HCT116 (cell line): ENCODE measurements around the gene SPACA9. TPM values are rescaled to one million over a fixed set of nuclear protein-coding genes. Genes with fewer than 3 reads are reported as not detected.

Source experiments
- ATAC-seq: fragments of 200-7000 bp; cut with Tn5 transposase; 2 replicates; pipeline ENCODE4 v1.9.1; 2020; ENCODE audit warnings: mild to moderate bottlenecking, moderate library complexity
- BruUV-seq: library from RNA; stranded (reverse); fragments of 400-500 nt; replicated peaks from 2 replicates; lab custom pipeline; 2021; lab: Mats Ljungman, UMichigan
- CTCF ChIA-PET: fragments of 300-600 bp; sonication (Branson Sonifier 250); formaldehyde crosslinking; loops from one replicate; lab custom pipeline; 2021; ENCODE audit warnings: antibody characterized with exemption; lab: Charles Lee
- POLR2A ChIA-PET: fragments of 300-600, 350-600 bp; sonication (Branson Sonifier 250); formaldehyde crosslinking; loops from one replicate; lab custom pipeline; 2021; ENCODE audit warnings: antibody characterized with exemption; lab: Charles Lee
- RAD21 ChIA-PET, 2 experiments: fragments of 300-600 bp; sonication (Branson Sonifier 250); formaldehyde crosslinking; loops; one replicate each; lab custom pipeline; 2023; ENCODE audit warnings: low total read pairs in 2 of 2; ENCODE audit not compliant: uncharacterized antibody in 2 of 2, unreplicated experiment in 2 of 2, low non-redundant PET in 1 of 2; lab: Charles Lee
- DNase-seq: peaks from one replicate; pipeline ENCODE4 v3.0.0-alpha.2; 2010; ENCODE audit warnings: low read depth, low spot score
- H2AFZ ChIP-seq: fragments of 200-600 bp; shearing (Covaris generic), sonication (generic); 2 replicates; pipeline ENCODE4 v1.6.1; 2017; ENCODE audit warnings: low read depth, mixed run types, mixed read lengths, antibody characterized with exemption, low read length; ENCODE audit not compliant: poor library complexity, severe bottlenecking
- H3K27ac ChIP-seq: 2 replicates; pipeline ENCODE4 v1.5.1; 2012; ENCODE audit warnings: low read depth, low read length
- H3K27me3 ChIP-seq: fragments of 200-600 bp; sonication (generic); 2 replicates; pipeline ENCODE4 v1.6.1; 2016; ENCODE audit warnings: mixed run types, low read length, mixed read lengths; ENCODE audit not compliant: insufficient read depth
- H3K36me3 ChIP-seq, 2 experiments: fragments of 200-500 bp in 1 of 2; fragments of 200-600 bp in 1 of 2; sonication (Bioruptor generic) in 1 of 2; sonication (generic) in 1 of 2; 2 replicates each; pipeline versions ENCODE4 v1.5.1 to v1.6.1; 2014 to 2016; ENCODE audit warnings: low read length in 2 of 2, inconsistent platforms in 1 of 2, mixed read lengths in 1 of 2, mixed run types in 1 of 2; ENCODE audit not compliant: insufficient read depth in 2 of 2, control insufficient read depth in 1 of 2
- H3K4me1 ChIP-seq, 2 experiments: fragments of 200-600 bp in 1 of 2; sonication (generic) in 1 of 2; 2 replicates each; pipeline versions ENCODE4 v1.5.1 to v1.6.1; 2012 to 2017; ENCODE audit warnings: low read length in 2 of 2, inconsistent platforms in 1 of 2, mild to moderate bottlenecking in 1 of 2, mixed read lengths in 1 of 2, mixed run types in 1 of 2, moderate library complexity in 1 of 2; ENCODE audit not compliant: insufficient read depth in 2 of 2, control insufficient read depth in 1 of 2
- H3K4me2 ChIP-seq: fragments of 200-600 bp; sonication (generic); 2 replicates; pipeline ENCODE4 v1.6.1; 2017; ENCODE audit warnings: mixed run types, low read length, mixed read lengths
- H3K4me3 ChIP-seq, 2 experiments: fragments of 200-600 bp in 1 of 2; sonication (generic) in 1 of 2; replicated peaks in 1 of 2; 2 replicates each; pipeline ENCODE4 v1.5.1; 2011 to 2016; ENCODE audit warnings: low read length in 2 of 2, control low read depth in 1 of 2, low read depth in 1 of 2, mild to moderate bottlenecking in 1 of 2, mixed read lengths in 1 of 2, mixed run types in 1 of 2
- H3K79me2 ChIP-seq: fragments of 200-600 bp; sonication (generic); 2 replicates; pipeline ENCODE4 v1.6.1; 2017; ENCODE audit warnings: mild to moderate bottlenecking, mixed run types, low read length, moderate library complexity, mixed read lengths; ENCODE audit not compliant: insufficient read depth
- H3K9ac ChIP-seq: fragments of 200-600 bp; sonication (generic); 2 replicates; pipeline ENCODE4 v1.6.1; 2016; ENCODE audit warnings: low read length, mixed read lengths
- H3K9me2 ChIP-seq: fragments of 200-600 bp; sonication (generic), shearing (Covaris generic); 2 replicates; pipeline ENCODE4 v1.6.1; 2017; ENCODE audit warnings: mixed run types, mild to moderate bottlenecking, moderate library complexity; ENCODE audit not compliant: insufficient read depth
- H3K9me3 ChIP-seq, 2 experiments: fragments of 200-500 bp in 1 of 2; fragments of 200-600 bp in 1 of 2; sonication (Bioruptor generic) in 1 of 2; sonication (generic) in 1 of 2; 2 replicates each; pipeline ENCODE4 v1.6.1; 2014 to 2017; ENCODE audit warnings: low read length in 2 of 2, mixed read lengths in 2 of 2, inconsistent platforms in 1 of 2, low read depth in 1 of 2, mild to moderate bottlenecking in 1 of 2, mixed run types in 1 of 2, moderate library complexity in 1 of 2; ENCODE audit not compliant: control insufficient read depth in 1 of 2, insufficient read depth in 1 of 2
- H4K20me1 ChIP-seq: fragments of 200-600 bp; sonication (generic), shearing (Covaris generic); 2 replicates; pipeline ENCODE4 v1.6.1; 2017; ENCODE audit warnings: mixed run types, mild to moderate bottlenecking, moderate library complexity; ENCODE audit not compliant: insufficient read depth
- SIN3A ChIP-seq: IDR thresholded peaks from 2 replicates; pipeline ENCODE4 v1.6.1; 2012; ENCODE audit warnings: low read depth
- intact Hi-C: fragments of 100-400 bp; cut with micrococcal nuclease; formaldehyde crosslinking; loops from 2 replicates; pipeline ENCODE4 v1.10.0; 2022
- total RNA-seq: library from RNA; stranded (reverse); gene quantifications from one replicate; pipeline ENCODE4 v1.2.1, GENCODE V29; 2021; ENCODE audit not compliant: unreplicated experiment
- TF ChIP-seq, protein P1 (sequence below), 3 experiments: fragments of 200-600 bp in 1 of 3; sonication (generic) in 1 of 3; IDR thresholded peaks in 2 of 3; conservative IDR thresholded peaks in 1 of 3; 2 replicates each; pipeline ENCODE4 v1.5.1; 2012 to 2017; ENCODE audit warnings: low read depth in 2 of 3, low read length in 2 of 3, antibody characterized with exemption in 1 of 3, borderline replicate concordance in 1 of 3, control low read depth in 1 of 3, mild to moderate bottlenecking in 1 of 3, mixed read lengths in 1 of 3, mixed run types in 1 of 3, moderate library complexity in 1 of 3; ENCODE audit not compliant: insufficient read depth in 1 of 3
- TF ChIP-seq, protein P2 (sequence below): IDR thresholded peaks from 2 replicates; pipeline ENCODE4 v1.6.1; 2012

The SPACA9 gene
- total RNA-seq, 1 experiment from 2014 or later, result 8.0 TPM

GRCh38 chr9:132896906-132897305 lies 18.2 kb downstream of the SPACA9 start:
- DNase-seq (no peak), ATAC-seq (no peak)
- intact Hi-C loops, result no loop called here
- H3K4me1 ChIP-seq, result peaks cover 0 to 15% of the 10 kb centered on the region in 2 experiments; a peak in 3 of 4 replicates
- RAD21 ChIA-PET, result no interaction called here
- no peaks in the 10 kb centered on the region for H3K79me2 ChIP-seq
- no TSS peak for BruUV-seq
- POLR2A ChIA-PET, result no interaction called here
- CTCF ChIA-PET, result no interaction called here
- no peak overlapping the region for H3K4me3 ChIP-seq
- no peak overlapping the region for H3K4me2 ChIP-seq
- no peaks in the 10 kb centered on the region for H4K20me1 ChIP-seq
- H3K9me2 ChIP-seq, result no peaks in the 10 kb centered on the region
- H3K9ac ChIP-seq, result no peak overlapping the region
- H2AFZ ChIP-seq, result no peak overlapping the region
- no peaks in the 10 kb centered on the region for H3K9me3 ChIP-seq
- H3K27ac ChIP-seq, result no peak overlapping the region
- peaks cover 14 to 26% of the 10 kb centered on the region in 2 experiments; a peak in 3 of 4 replicates for H3K36me3 ChIP-seq
- no peak for TF ChIP-seq SIN3A
- H3K27me3 ChIP-seq, result no peaks in the 10 kb centered on the region

- ChIA-PET RAD21 (no interaction called here), CTCF (no interaction called here), POLR2A (no interaction called here)
- Histone ChIP-seq H3K9me2 (no peaks in the 10 kb centered on the region), H2AFZ (no peak overlapping the region), H3K27me3 (no peaks in the 10 kb centered on the region), H3K36me3 (peaks cover 14 to 26% of the 10 kb centered on the region in 2 experiments; a peak in 3 of 4 replicates), H4K20me1 (no peaks in the 10 kb centered on the region)
- no peak for ATAC-seq
- TF ChIP-seq, protein P1, sequence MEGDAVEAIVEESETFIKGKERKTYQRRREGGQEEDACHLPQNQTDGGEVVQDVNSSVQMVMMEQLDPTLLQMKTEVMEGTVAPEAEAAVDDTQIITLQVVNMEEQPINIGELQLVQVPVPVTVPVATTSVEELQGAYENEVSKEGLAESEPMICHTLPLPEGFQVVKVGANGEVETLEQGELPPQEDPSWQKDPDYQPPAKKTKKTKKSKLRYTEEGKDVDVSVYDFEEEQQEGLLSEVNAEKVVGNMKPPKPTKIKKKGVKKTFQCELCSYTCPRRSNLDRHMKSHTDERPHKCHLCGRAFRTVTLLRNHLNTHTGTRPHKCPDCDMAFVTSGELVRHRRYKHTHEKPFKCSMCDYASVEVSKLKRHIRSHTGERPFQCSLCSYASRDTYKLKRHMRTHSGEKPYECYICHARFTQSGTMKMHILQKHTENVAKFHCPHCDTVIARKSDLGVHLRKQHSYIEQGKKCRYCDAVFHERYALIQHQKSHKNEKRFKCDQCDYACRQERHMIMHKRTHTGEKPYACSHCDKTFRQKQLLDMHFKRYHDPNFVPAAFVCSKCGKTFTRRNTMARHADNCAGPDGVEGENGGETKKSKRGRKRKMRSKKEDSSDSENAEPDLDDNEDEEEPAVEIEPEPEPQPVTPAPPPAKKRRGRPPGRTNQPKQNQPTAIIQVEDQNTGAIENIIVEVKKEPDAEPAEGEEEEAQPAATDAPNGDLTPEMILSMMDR (IDR thresholded peaks at IDR 0.05 in 2 of 3, conservative IDR thresholded peaks at IDR 0.05 in 1 of 3; ENCODE audit: borderline replicate concordance in 1 of 3, insufficient read depth in 1 of 3, low read depth in 2 of 3, low read length in 2 of 3), result no peak
- TF ChIP-seq, protein P2, sequence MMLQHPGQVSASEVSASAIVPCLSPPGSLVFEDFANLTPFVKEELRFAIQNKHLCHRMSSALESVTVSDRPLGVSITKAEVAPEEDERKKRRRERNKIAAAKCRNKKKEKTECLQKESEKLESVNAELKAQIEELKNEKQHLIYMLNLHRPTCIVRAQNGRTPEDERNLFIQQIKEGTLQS, result no peak
- TF ChIP-seq, all 23 proteins: peak for 0
- BruUV-seq, result no TSS peak
- Histone ChIP-seq H3K4me2 (no peak overlapping the region), H3K9me3 (no peaks in the 10 kb centered on the region), H3K4me1 (peaks cover 0 to 15% of the 10 kb centered on the region in 2 experiments; a peak in 3 of 4 replicates), H3K79me2 (no peaks in the 10 kb centered on the region), H3K9ac (no peak overlapping the region), H3K27ac (no peak overlapping the region), H3K4me3 (no peak overlapping the region)
- DNase-seq, result no peak
- intact Hi-C loops, result no loop called here
These were observed 19.4 kb downstream of the SPACA9 start for GRCh38 chr9:132898051-132898450.
